ENCODE results near the gene TCEAL8.

TCEAL8 gene

DNA sequence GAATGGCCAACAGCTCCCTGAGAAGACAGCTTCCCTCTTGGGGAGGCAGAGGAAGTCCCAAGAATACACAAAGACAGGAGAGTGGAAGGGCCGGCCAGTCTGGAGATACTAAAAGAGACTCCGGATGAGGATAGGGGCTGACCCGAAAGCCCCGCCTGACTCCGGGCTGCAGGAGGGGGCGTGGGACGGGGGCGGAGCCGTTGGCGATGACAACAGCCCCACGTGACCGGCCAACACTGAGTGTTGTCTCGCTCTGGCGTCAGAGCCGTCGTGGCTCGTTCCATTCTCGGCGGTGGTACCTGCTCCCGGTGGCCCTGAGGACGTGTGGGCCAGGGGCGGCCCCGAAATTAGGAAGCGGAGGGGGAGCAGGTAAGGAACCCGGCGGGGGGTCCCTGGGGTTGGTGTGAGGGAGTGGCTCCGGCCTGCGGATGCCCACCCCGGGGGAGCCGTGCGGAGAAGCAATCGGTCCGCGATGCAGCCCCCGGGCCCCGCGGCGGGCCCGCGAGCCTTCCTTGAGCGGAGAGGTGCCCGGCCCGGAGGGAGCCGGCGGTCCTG, 40.0 kb downstream of the TCEAL8 start, which contains the start of gene BEX4:
Gene BEX4 (plus strand): TSS at position 239 of the 555 bp plus-strand sequence. CDS start 1,046 bp downstream, outside the sequence.
- FAIRE-seq: no peak

DNA sequence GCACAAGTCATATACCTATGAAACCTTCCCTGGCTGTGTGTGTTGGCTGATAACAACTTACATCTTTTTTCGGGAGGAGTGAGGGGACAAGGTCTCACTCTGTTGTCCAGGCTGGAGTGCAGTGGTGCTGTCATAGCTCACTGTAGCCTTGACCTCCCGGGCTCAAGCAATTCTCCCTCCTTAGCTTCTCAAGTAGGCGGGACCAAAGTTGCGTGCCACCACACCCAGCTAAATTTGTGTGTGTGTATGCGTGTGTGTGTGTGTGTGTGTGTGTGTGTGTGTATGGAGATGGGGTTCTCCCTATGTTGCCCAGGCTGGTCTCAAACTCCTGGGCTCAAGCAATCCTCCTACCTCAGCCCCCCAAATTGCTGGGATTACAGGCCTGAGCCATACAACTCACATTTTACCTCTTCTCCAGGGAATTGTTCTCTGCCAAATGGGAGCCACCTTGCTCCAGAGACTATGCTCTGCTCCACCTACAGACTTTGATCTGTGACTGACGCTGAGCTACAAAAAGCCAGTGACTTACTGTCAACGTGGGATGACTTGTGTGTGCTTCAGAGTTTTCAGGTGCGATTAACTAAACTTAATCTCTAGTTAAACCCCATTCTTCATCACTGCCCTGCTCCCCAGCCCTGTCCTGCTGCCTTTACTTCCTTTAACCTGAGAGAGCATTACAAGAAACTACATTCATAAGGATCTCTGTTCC, 42.1 kb downstream of the TCEAL8 start:
- no peak for FAIRE-seq

DNA sequence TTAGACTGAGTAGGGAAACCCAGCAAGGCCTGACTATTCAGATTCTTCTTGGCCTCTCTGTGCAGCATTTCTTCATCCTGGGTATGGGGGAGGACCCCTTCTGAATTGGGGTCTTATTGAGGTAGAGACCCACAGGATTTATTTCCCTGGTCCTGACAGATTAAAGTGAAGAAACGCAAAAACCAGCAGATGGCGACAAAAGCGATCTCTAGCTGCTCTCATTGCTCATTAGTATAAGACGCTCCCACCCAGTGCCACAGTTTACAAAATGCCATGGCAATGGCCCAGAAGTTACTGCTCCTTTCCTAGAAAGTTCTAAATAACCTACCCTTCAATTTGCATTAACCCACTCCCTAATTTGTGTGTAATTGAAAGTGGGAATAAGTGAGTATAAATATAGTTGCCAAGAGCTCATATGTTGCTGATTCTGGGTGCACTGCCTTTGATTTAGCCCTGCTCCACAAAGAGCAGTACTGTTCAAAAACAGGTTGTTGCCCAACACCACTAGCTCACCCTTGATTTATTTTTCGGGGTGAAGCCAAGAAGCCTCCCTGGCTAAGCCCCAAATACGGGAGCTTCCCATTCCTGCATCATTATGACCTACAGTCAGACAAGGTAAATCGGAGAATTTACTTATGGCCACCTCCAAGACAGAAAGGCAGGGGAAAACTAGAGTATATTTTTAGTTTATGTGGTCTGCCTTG, 43.8 kb downstream of the TCEAL8 start:
- no peak for FAIRE-seq

DNA sequence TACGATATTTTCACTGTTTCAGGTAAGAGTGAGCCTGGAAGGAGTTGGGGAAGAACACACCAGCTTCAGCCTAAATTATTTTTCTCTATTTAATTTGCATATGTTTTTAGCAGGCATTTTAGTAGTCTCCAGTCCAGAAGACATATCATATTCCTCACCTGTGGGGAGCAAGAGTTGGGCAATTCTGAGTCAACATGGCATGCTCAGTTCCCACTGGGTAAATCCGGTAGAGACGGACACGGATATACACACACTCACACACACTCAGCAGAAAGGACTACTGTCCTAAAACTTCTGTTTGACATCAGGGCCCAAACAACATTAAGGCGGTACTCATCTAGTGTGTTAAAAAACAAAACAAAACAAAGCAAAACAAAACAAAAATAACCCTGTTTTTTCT, 44.9 kb downstream of the TCEAL8 start:
- FAIRE-seq: no peak
